Nucleus accumbens (tissue), 56 donors: ENCODE results near the gene MAPT.
"Not testable (repeated sequence)": the region's sequence is repeated elsewhere in the genome, so short reads cannot be mapped to it uniquely, and the experiment has no call there.

Experiments used
- DNase-seq, 56 donors: peaks; one replicate each; lab custom pipeline; 2025; lab: John Stamatoyannopoulos, UW

Gene MAPT

GRCh38 chr17:45895969-45896785, 1.8 kb downstream of the MAPT start:
- peak in 32 of 56 donors; percentile 24 to 74 (median 56) for DNase-seq

- peak in 33 of 56 donors; percentile 13 to 67 (median 35) for DNase-seq
These were observed 2.7 kb downstream of the MAPT start for GRCh38 chr17:45896803-45897693.

- DNase-seq = no peak
These were observed 5.8 kb downstream of the MAPT start for GRCh38 chr17:45900136-45900535.

GRCh38 chr17:45900723-45901415, 6.5 kb downstream of the MAPT start:
- DNase-seq = no peak

GRCh38 chr17:45902892-45903346, 8.6 kb downstream of the MAPT start:
- peak in 5 of 56 donors; percentile 3 to 39 (median 30) for DNase-seq

GRCh38 chr17:45904866-45905265, 10.5 kb downstream of the MAPT start:
- DNase-seq = no peak

GRCh38 chr17:45905814-45906213, 11.5 kb downstream of the MAPT start:
- DNase-seq = no peak

GRCh38 chr17:45906237-45906636, 11.9 kb downstream of the MAPT start:
- DNase-seq = no peak

- no peak for DNase-seq
These were observed 12.7 kb downstream of the MAPT start for GRCh38 chr17:45906927-45907622.

GRCh38 chr17:45907750-45908395, 13.5 kb downstream of the MAPT start:
- DNase-seq = no peak

GRCh38 chr17:45908460-45908859, 14.1 kb downstream of the MAPT start:
- DNase-seq = no peak

GRCh38 chr17:45908935-45909334, 14.6 kb downstream of the MAPT start:
- no peak for DNase-seq

- peak in 1 of 56 donors; percentile 5 for DNase-seq
These were observed 16.3 kb downstream of the MAPT start for GRCh38 chr17:45910667-45911066.

GRCh38 chr17:45912319-45912718, 18.0 kb downstream of the MAPT start:
- DNase-seq = no peak

GRCh38 chr17:45913030-45913429, 18.7 kb downstream of the MAPT start:
- not testable (repeated sequence) for DNase-seq

- peak in 3 of 56 donors; percentile 14 to 44 (median 42) for DNase-seq
These were observed 19.8 kb downstream of the MAPT start for GRCh38 chr17:45914047-45914717.

- DNase-seq = no peak
These were observed 20.9 kb downstream of the MAPT start for GRCh38 chr17:45915263-45915662.

- DNase-seq = no peak
These were observed 22.7 kb downstream of the MAPT start for GRCh38 chr17:45917081-45917480.

GRCh38 chr17:45918241-45918745, 23.9 kb downstream of the MAPT start:
- DNase-seq = no peak
